A204.1 (cell line): ENCODE measurements around the gene GADD45B.

Source experiments
- FAIRE-seq: peaks from 2 replicates; lab custom pipeline; 2012; peaks lifted over from hg19 to GRCh38; lab: Jason Lieb, UNC

The GADD45B gene

GRCh38 chr19:2475702-2476450, at the start of gene GADD45B:
TSS of gene GADD45B (plus strand) at chr19:2476127. CDS start at chr19:2476359, 232 bp downstream.
- FAIRE-seq, result peak; percentile 96

GRCh38 chr19:2426611-2427428, 49.1 kb upstream of the GADD45B start:
- no peak for FAIRE-seq

- FAIRE-seq, result no peak
Measured at GRCh38 chr19:2427429-2428320, 48.3 kb upstream of the GADD45B start, which contains the start of gene TIMM13. TSS of gene TIMM13 (minus strand) at chr19:2427586. CDS start at chr19:2427533, 53 bp downstream.

- FAIRE-seq, result no peak
Measured at GRCh38 chr19:2428321-2428690, 47.6 kb upstream of the GADD45B start.

- no peak for FAIRE-seq
Measured at GRCh38 chr19:2428756-2429711, 46.9 kb upstream of the GADD45B start.

GRCh38 chr19:2429917-2430535, 45.9 kb upstream of the GADD45B start:
- no peak for FAIRE-seq

- no peak for FAIRE-seq
Measured at GRCh38 chr19:2431318-2432055, 44.4 kb upstream of the GADD45B start.

GRCh38 chr19:2432131-2432848, 43.6 kb upstream of the GADD45B start:
- FAIRE-seq, result no peak

- FAIRE-seq, result no peak
Measured at GRCh38 chr19:2433854-2434253, 42.1 kb upstream of the GADD45B start.

GRCh38 chr19:2434267-2434666, 41.7 kb upstream of the GADD45B start:
- FAIRE-seq, result no peak

- FAIRE-seq, result no peak
Measured at GRCh38 chr19:2434721-2435265, 41.1 kb upstream of the GADD45B start.

- no peak for FAIRE-seq
Measured at GRCh38 chr19:2436384-2436783, 39.5 kb upstream of the GADD45B start.

GRCh38 chr19:2436926-2437325, 39.0 kb upstream of the GADD45B start:
- FAIRE-seq, result no peak

GRCh38 chr19:2438178-2438577, 37.7 kb upstream of the GADD45B start:
- no peak for FAIRE-seq

- FAIRE-seq, result no peak
Measured at GRCh38 chr19:2440515-2440914, 35.4 kb upstream of the GADD45B start.

- FAIRE-seq, result no peak
Measured at GRCh38 chr19:2441096-2441752, 34.7 kb upstream of the GADD45B start.

- FAIRE-seq, result no peak
Measured at GRCh38 chr19:2443116-2443784, 32.7 kb upstream of the GADD45B start.

- no peak for FAIRE-seq
Measured at GRCh38 chr19:2443785-2444182, 32.1 kb upstream of the GADD45B start.
